ENCODE data around the gene GALNT12. TPM values are rescaled to one million over a fixed set of nuclear protein-coding genes. Genes with fewer than 3 reads are reported as not detected.

The GALNT12 gene
- total and polyA plus RNA-seq, 5 donors, result 0.29 to 1.3 (median 0.89) TPM

GRCh38 chr9:98892690-98893089, 85.2 kb downstream of the GALNT12 start:
- H3K27ac ChIP-seq (ENCODE audit: low read length), result no peak overlapping the region
- no peak for DNase-seq
- no peaks in the 10 kb centered on the region for H3K27me3 ChIP-seq (ENCODE audit: control insufficient read depth, insufficient read depth)
- no peaks in the 10 kb centered on the region for H3K9me3 ChIP-seq (ENCODE audit: control insufficient read depth, low read length)
- no peak for ATAC-seq
- 68% methylated on average over 4 of the region's 4 CpGs for WGBS
- peaks cover 17% of the 10 kb centered on the region for H3K4me1 ChIP-seq (ENCODE audit: control insufficient read depth, insufficient read depth, low read length)
- no peak overlapping the region for H3K4me3 ChIP-seq (ENCODE audit: low read length)
- intact Hi-C loops (cut with DNase I), result no loop called here

- no peaks in the 10 kb centered on the region for H3K9me3 ChIP-seq (ENCODE audit: control insufficient read depth, low read length)
- intact Hi-C loops (cut with DNase I), result no loop called here
- DNase-seq (no peak), ATAC-seq (no peak)
- no peaks in the 10 kb centered on the region for H3K27me3 ChIP-seq (ENCODE audit: control insufficient read depth, insufficient read depth)
- H3K27ac ChIP-seq (ENCODE audit: low read length), result no peak overlapping the region
- no peak overlapping the region for H3K4me3 ChIP-seq (ENCODE audit: low read length)
- 82% methylated on average over 3 of the region's 3 CpGs for WGBS
- peaks cover 9% of the 10 kb centered on the region for H3K4me1 ChIP-seq (ENCODE audit: control insufficient read depth, insufficient read depth, low read length)
Measured at GRCh38 chr9:98894171-98894570, 86.7 kb downstream of the GALNT12 start.

GRCh38 chr9:98894761-98895160, 87.3 kb downstream of the GALNT12 start:
- no peak for ATAC-seq

GRCh38 chr9:98896632-98897031, 89.2 kb downstream of the GALNT12 start:
- Histone ChIP-seq H3K4me3 (ENCODE audit: low read length) (no peak overlapping the region), H3K27ac (ENCODE audit: low read length) (no peak overlapping the region), H3K4me1 (ENCODE audit: control insufficient read depth, insufficient read depth, low read length) (peaks cover 4% of the 10 kb centered on the region), H3K9me3 (ENCODE audit: control insufficient read depth, low read length) (no peaks in the 10 kb centered on the region), H3K27me3 (ENCODE audit: control insufficient read depth, insufficient read depth) (no peaks in the 10 kb centered on the region)
- no peak for DNase-seq
- no peak for ATAC-seq
- intact Hi-C loops (cut with DNase I), result no loop called here
- WGBS, result 93% methylated on average over 2 of the region's 2 CpGs

More at GRCh38 chr9:98894761-98895160, 87.3 kb downstream of the GALNT12 start:
- Histone ChIP-seq H3K27me3 (ENCODE audit: control insufficient read depth, insufficient read depth) (no peaks in the 10 kb centered on the region), H3K4me3 (ENCODE audit: low read length) (no peak overlapping the region), H3K4me1 (ENCODE audit: control insufficient read depth, insufficient read depth, low read length) (peaks cover 8% of the 10 kb centered on the region), H3K9me3 (ENCODE audit: control insufficient read depth, low read length) (no peaks in the 10 kb centered on the region), H3K27ac (ENCODE audit: low read length) (no peak overlapping the region)
- intact Hi-C loops (cut with DNase I), result no loop called here
- 62% methylated on average over 3 of the region's 3 CpGs for WGBS
- no peak for DNase-seq

GRCh38 chr9:98897745-98898144, 90.3 kb downstream of the GALNT12 start:
- no peaks in the 10 kb centered on the region for H3K9me3 ChIP-seq (ENCODE audit: control insufficient read depth, low read length)
- no peak for ATAC-seq
- no peak for DNase-seq
- intact Hi-C loops (cut with DNase I), result no loop called here
- no peak overlapping the region for H3K27ac ChIP-seq (ENCODE audit: low read length)
- H3K27me3 ChIP-seq (ENCODE audit: control insufficient read depth, insufficient read depth), result no peaks in the 10 kb centered on the region
- WGBS, result 42% methylated on average over 1 of the region's 1 CpG
- no peak overlapping the region for H3K4me3 ChIP-seq (ENCODE audit: low read length)
- peaks cover 4% of the 10 kb centered on the region for H3K4me1 ChIP-seq (ENCODE audit: control insufficient read depth, insufficient read depth, low read length)

- ATAC-seq, result no peak
- Histone ChIP-seq H3K27ac (ENCODE audit: low read length) (no peak overlapping the region), H3K9me3 (ENCODE audit: control insufficient read depth, low read length) (no peaks in the 10 kb centered on the region), H3K27me3 (ENCODE audit: control insufficient read depth, insufficient read depth) (no peaks in the 10 kb centered on the region), H3K4me1 (ENCODE audit: control insufficient read depth, insufficient read depth, low read length) (no peaks in the 10 kb centered on the region), H3K4me3 (ENCODE audit: low read length) (no peak overlapping the region)
- DNase-seq, result no peak
- WGBS, result 54% methylated on average over 4 of the region's 4 CpGs
- intact Hi-C loops (cut with DNase I), result no loop called here
Measured at GRCh38 chr9:98899408-98900056, 92.1 kb downstream of the GALNT12 start.

Other genes starting within 250 kb of the GALNT12 start
- gene GABBR2, start 98.7 kb upstream of the GALNT12 start, total RNA-seq, result not detected
- gene GABBR2, start 98.7 kb upstream of the GALNT12 start, polyA plus RNA-seq, result not detected
- 1 to 10 TPM; 4.6 to 7.9 (median 6.1) TPM for gene ANKS6, start 11.1 kb upstream of the GALNT12 start, total RNA-seq
- 3.6 TPM for gene ANKS6, start 11.1 kb upstream of the GALNT12 start, polyA plus RNA-seq
- 10 to 100 TPM; 34.7 to 87.1 (median 63.5) TPM for gene COL15A1, start 136.2 kb downstream of the GALNT12 start, total RNA-seq
- 22.5 TPM for gene COL15A1, start 136.2 kb downstream of the GALNT12 start, polyA plus RNA-seq

Data from right cardiac atrium (tissue), 5 donors.